ENCODE results near the gene CNTNAP5.

Gene CNTNAP5

GRCh38 chr2:124763611-124764010 is 738.5 kb downstream of the CNTNAP5 start:
- TF ChIP-seq, protein P1, sequence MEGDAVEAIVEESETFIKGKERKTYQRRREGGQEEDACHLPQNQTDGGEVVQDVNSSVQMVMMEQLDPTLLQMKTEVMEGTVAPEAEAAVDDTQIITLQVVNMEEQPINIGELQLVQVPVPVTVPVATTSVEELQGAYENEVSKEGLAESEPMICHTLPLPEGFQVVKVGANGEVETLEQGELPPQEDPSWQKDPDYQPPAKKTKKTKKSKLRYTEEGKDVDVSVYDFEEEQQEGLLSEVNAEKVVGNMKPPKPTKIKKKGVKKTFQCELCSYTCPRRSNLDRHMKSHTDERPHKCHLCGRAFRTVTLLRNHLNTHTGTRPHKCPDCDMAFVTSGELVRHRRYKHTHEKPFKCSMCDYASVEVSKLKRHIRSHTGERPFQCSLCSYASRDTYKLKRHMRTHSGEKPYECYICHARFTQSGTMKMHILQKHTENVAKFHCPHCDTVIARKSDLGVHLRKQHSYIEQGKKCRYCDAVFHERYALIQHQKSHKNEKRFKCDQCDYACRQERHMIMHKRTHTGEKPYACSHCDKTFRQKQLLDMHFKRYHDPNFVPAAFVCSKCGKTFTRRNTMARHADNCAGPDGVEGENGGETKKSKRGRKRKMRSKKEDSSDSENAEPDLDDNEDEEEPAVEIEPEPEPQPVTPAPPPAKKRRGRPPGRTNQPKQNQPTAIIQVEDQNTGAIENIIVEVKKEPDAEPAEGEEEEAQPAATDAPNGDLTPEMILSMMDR (IDR thresholded peaks at IDR 0.05; ENCODE audit: insufficient read depth, low read length, missing control alignments) = no peak
- POLR2A ChIA-PET = no interaction called here
- CTCF ChIA-PET = no interaction called here
- H3K4me3 ChIP-seq (ENCODE audit: low read depth, low read length) = no peak overlapping the region
- DNase-seq (ENCODE audit: low read depth, low spot score) = no peak

- no peak overlapping the region for H3K4me3 ChIP-seq (ENCODE audit: low read depth, low read length)
- POLR2A ChIA-PET = no interaction called here
- CTCF ChIA-PET = no interaction called here
- DNase-seq (ENCODE audit: low read depth, low spot score) = no peak
- TF ChIP-seq, protein P1 (IDR thresholded peaks at IDR 0.05; ENCODE audit: insufficient read depth, low read length, missing control alignments) = no peak
These were observed 749.7 kb downstream of the CNTNAP5 start for GRCh38 chr2:124774781-124775180.

GRCh38 chr2:124776332-124776731 is 751.2 kb downstream of the CNTNAP5 start:
- ChIA-PET CTCF (no interaction called here), POLR2A (no interaction called here)
- H3K4me3 ChIP-seq (ENCODE audit: low read depth, low read length) = no peak overlapping the region
- no peak for DNase-seq (ENCODE audit: low read depth, low spot score)
- TF ChIP-seq, protein P1 (IDR thresholded peaks at IDR 0.05; ENCODE audit: insufficient read depth, low read length, missing control alignments) = no peak

DNA sequence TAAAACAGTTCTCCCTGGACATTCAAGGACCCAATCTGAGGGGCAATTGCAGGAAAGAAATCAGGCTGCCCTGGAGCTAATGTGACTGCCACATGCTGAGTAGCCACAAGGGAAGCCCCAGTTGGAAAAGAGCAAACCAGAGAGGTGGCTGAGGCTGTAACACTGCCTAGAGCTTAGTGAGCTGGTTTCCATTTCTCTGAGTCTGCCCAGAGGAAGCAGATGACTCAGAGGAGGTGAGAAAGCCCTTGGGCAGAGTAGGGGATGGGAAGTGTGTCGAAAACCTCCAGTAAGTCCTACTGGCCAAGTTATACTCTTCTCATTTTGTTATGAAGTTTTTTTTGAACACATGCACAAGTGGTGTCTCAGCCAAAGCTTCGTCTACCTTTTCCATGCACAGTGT is 753.0 kb downstream of the CNTNAP5 start:
- no peak overlapping the region for H3K4me3 ChIP-seq (ENCODE audit: low read depth, low read length)
- TF ChIP-seq, protein P1 (IDR thresholded peaks at IDR 0.05; ENCODE audit: insufficient read depth, low read length, missing control alignments) = no peak
- ChIA-PET CTCF (no interaction called here), POLR2A (no interaction called here)
- no peak for DNase-seq (ENCODE audit: low read depth, low spot score)

GRCh38 chr2:124796647-124797046 is 771.6 kb downstream of the CNTNAP5 start:
- DNase-seq (ENCODE audit: low read depth, low spot score) = no peak
- ChIA-PET POLR2A (no interaction called here), CTCF (no interaction called here)
- no peak overlapping the region for H3K4me3 ChIP-seq (ENCODE audit: low read depth, low read length)
- TF ChIP-seq, protein P1 (IDR thresholded peaks at IDR 0.05; ENCODE audit: insufficient read depth, low read length, missing control alignments) = no peak

GRCh38 chr2:124797049-124797448 is 772.0 kb downstream of the CNTNAP5 start:
- POLR2A ChIA-PET = no interaction called here
- CTCF ChIA-PET = no interaction called here
- TF ChIP-seq, protein P1 (IDR thresholded peaks at IDR 0.05; ENCODE audit: insufficient read depth, low read length, missing control alignments) = no peak
- no peak for DNase-seq (ENCODE audit: low read depth, low spot score)
- H3K4me3 ChIP-seq (ENCODE audit: low read depth, low read length) = no peak overlapping the region
